Aortic smooth muscle cell (primary cell): ENCODE data around the gene NHLH2. TPM values are rescaled to one million over a fixed set of nuclear protein-coding genes. Genes with fewer than 3 reads are reported as not detected.

Experiments
- total RNA-seq: library from RNA; depleted of rRNA; stranded (reverse); fragments of >200 nt; gene quantifications from 2 replicates; pipeline ENCODE4 v1.2.3, GENCODE V29; 2014

NHLH2 gene
- total RNA-seq: not detected in 2 replicates

DNA sequence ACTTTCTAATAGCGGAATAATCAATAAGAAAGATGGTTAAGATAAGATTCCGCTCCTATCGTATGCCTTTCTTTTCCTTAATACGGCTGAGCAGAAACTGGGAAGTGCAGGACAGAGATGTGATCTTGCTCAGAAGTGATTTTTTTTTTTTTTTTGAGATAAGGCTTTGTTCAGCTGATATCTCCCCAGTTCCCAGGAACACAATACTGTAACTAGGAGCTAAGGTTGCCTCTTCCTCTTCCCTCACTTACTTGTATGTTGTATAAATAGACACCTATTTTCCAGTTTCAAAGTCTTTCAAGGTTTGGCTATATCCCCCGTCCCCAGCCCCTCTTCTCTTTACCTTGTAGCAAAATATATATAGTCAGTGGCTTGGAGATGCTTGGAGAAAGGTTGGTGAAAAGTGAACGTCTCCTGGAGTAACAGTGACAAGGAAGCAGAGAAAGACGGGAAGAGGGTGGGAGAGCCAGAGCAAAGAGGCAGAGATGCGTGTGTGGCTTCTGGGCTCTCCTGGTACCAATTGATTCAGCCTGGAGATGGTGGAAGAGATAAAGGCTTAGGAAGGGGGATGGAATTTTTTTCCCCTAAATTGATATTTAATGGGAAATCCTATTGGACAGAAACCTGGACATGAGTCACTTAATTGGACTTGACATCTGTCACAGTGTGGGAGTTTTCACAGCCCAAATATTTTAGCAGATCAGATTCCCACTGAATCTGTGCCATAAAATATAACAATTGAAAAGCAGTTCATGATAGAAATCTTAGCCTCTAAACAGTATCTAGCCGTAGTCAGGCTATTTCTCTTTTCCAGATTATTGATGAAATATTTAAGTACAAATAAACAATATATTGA is at the start of gene NHLH2:
TSS of gene NHLH2 (minus strand) at position 522 of the 856 bp plus-strand sequence. CDS start 2,754 bp downstream, outside the sequence.

Other genes with a start within 250 kb of the NHLH2 start
- 6.9 and 9.9 TPM in 2 replicates for gene VANGL1, start 199.2 kb downstream of the NHLH2 start, total RNA-seq
- gene CASQ2, start 72.4 kb downstream of the NHLH2 start, total RNA-seq: not detected in 2 replicates
- gene SLC22A15, start 135.4 kb upstream of the NHLH2 start, total RNA-seq: 1.3 and 1.9 TPM in 2 replicates